Left ventricle myocardium inferior (tissue), 1 donor: ENCODE data around the gene KLHL4. TPM values are rescaled to one million over a fixed set of nuclear protein-coding genes. Genes with fewer than 3 reads are reported as not detected.
"Not testable (repeated sequence)": the region's sequence is repeated elsewhere in the genome, so short reads cannot be mapped to it uniquely, and the experiment has no call there.

Experiments used
- DNase-seq: peaks from one replicate; pipeline ENCODE4 v3.0.0-alpha.2; 2020
- H3K27ac ChIP-seq: fragments of 200-600 bp; replicated peaks from 2 replicates; pipeline ENCODE4 v1.8.0; 2021
- H3K27me3 ChIP-seq: fragments of 200-600 bp; 2 replicates; pipeline ENCODE4 v1.8.0; 2021; ENCODE audit warnings: low read depth
- H3K36me3 ChIP-seq: fragments of 200-600 bp; 2 replicates; pipeline ENCODE4 v1.8.0; 2021
- H3K4me1 ChIP-seq: fragments of 200-600 bp; 2 replicates; pipeline ENCODE4 v1.8.0; 2021
- H3K4me3 ChIP-seq: fragments of 200-600 bp; 2 replicates; pipeline ENCODE4 v1.8.0; 2021; ENCODE audit warnings: mild to moderate bottlenecking, moderate library complexity
- H3K9me3 ChIP-seq: fragments of 200-600 bp; replicated peaks from 2 replicates; pipeline ENCODE4 v1.8.0; 2021
- CTCF ChIP-seq: fragments of 200-600 bp; IDR thresholded peaks from 2 replicates; pipeline ENCODE4 v1.8.0; 2021; ENCODE audit warnings: antibody characterized with exemption, mild to moderate bottlenecking, borderline replicate concordance
- intact Hi-C: fragments of 100-400 bp; cut with micrococcal nuclease; formaldehyde crosslinking; loops from one replicate; pipeline ENCODE4 v1.11.0; 2022
- total RNA-seq: library from RNA; stranded (reverse); fragmentation: NEBNext Ultra II Directional; extraction: Animal tissue kit (Norgen Biotek cat#: 25700); gene quantifications from one replicate; pipeline ENCODE4 v1.2.1, GENCODE V29; 2021
- donor health status: DM: no; HTN: yes; CAD: no; lungs with severe emphysema.

KLHL4 gene
- total RNA-seq, 1 donor from 2014 or later: 0.74 TPM

- Histone ChIP-seq H3K4me1 (no peaks in the 10 kb centered on the region), H3K36me3 (no peaks in the 10 kb centered on the region), H3K9me3 (no peaks in the 10 kb centered on the region), H3K27ac (no peak overlapping the region), H3K4me3 (no peak overlapping the region), H3K27me3 (no peaks in the 10 kb centered on the region)
- intact Hi-C loops: no loop called here
- no peak for DNase-seq
- TF ChIP-seq CTCF: no peak
Measured at GRCh38 chrX:87693204-87693603, 175.6 kb downstream of the KLHL4 start.

- intact Hi-C loops: no loop called here
Measured at GRCh38 chrX:87697409-87697808, 179.8 kb downstream of the KLHL4 start.

GRCh38 chrX:87702795-87703194 lies 185.2 kb downstream of the KLHL4 start:
- H3K27ac ChIP-seq: no peak overlapping the region

More at GRCh38 chrX:87697409-87697808, 179.8 kb downstream of the KLHL4 start:
- Histone ChIP-seq H3K27me3 (no peaks in the 10 kb centered on the region), H3K36me3 (no peaks in the 10 kb centered on the region), H3K4me3 (no peak overlapping the region), H3K4me1 (no peaks in the 10 kb centered on the region), H3K9me3 (no peaks in the 10 kb centered on the region), H3K27ac (no peak overlapping the region)
- no peak for TF ChIP-seq CTCF
- no peak for DNase-seq

GRCh38 chrX:87703469-87703868 lies 185.9 kb downstream of the KLHL4 start:
- H3K36me3 ChIP-seq, intact Hi-C loops, H3K4me1 ChIP-seq, H3K4me3 ChIP-seq, H3K27ac ChIP-seq, DNase-seq, H3K9me3 ChIP-seq, H3K27me3 ChIP-seq: not testable (repeated sequence)

More at GRCh38 chrX:87702795-87703194, 185.2 kb downstream of the KLHL4 start:
- Histone ChIP-seq H3K9me3 (no peaks in the 10 kb centered on the region), H3K36me3 (no peaks in the 10 kb centered on the region), H3K4me3 (no peak overlapping the region), H3K27me3 (no peaks in the 10 kb centered on the region), H3K4me1 (no peaks in the 10 kb centered on the region)
- DNase-seq: no peak
- no peak for TF ChIP-seq CTCF
- intact Hi-C loops: no loop called here

GRCh38 chrX:87706134-87706533 lies 188.5 kb downstream of the KLHL4 start:
- Histone ChIP-seq H3K36me3 (no peaks in the 10 kb centered on the region), H3K27ac (no peak overlapping the region), H3K9me3 (no peaks in the 10 kb centered on the region), H3K4me3 (no peak overlapping the region), H3K27me3 (no peaks in the 10 kb centered on the region), H3K4me1 (no peaks in the 10 kb centered on the region)
- intact Hi-C loops: no loop called here
- DNase-seq: no peak
- TF ChIP-seq CTCF: no peak

- no peak for TF ChIP-seq CTCF
- Histone ChIP-seq H3K9me3 (no peaks in the 10 kb centered on the region), H3K36me3 (no peaks in the 10 kb centered on the region), H3K27ac (no peak overlapping the region), H3K4me1 (no peaks in the 10 kb centered on the region), H3K4me3 (no peak overlapping the region), H3K27me3 (no peaks in the 10 kb centered on the region)
- no peak for DNase-seq
- intact Hi-C loops: no loop called here
Measured at GRCh38 chrX:87710580-87710979, 193.0 kb downstream of the KLHL4 start.
